ENCODE data around the gene ARID3A.

ARID3A gene

DNA sequence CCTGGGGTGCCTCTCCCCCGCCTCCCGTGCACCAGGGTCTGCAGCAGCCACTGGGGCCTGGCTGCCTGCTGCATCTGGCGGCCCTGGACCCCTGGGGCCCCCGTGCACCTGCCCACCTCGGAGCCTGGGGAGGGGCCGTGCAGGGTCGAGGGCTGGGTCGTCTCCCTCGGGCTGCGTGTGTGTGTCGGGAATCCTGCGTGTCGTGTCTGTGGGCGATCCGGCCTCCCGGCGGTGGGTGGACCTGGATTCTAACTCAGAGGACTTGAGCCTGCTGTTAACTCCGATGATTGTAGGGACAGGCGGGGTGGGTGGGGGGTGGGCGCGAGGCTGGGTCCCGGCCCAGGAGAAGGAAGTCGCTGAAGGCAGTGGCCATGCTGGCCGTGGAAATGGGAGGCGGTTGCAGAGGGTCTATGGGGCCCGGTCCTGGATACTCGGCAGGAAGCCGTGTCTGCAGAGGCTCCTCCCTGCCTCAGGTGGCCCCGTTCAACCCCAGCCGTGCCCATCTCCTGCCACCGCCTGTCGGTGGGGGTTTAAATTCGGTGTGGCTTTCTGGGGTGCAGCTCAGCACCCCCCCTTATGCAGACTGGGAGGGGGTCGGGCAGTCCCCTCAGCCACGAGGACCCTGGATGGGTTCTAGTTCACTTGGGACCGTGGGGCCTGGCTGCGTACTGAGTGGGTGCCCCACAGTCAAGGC is 48.9 kb downstream of the ARID3A start:
- no peaks in the 10 kb centered on the region for H3K27me3 Mint-ChIP-seq (ENCODE audit: low read depth)
- no peak overlapping the region for H3K4me3 Mint-ChIP-seq
- peaks cover 22% of the 10 kb centered on the region for H3K36me3 Mint-ChIP-seq (ENCODE audit: low read depth)
- H3K4me1 Mint-ChIP-seq (ENCODE audit: low read depth), result no peaks in the 10 kb centered on the region
- H3K27ac Mint-ChIP-seq, result no peak overlapping the region
- DNase-seq (ENCODE audit: low spot score), result no peak
- peaks cover 5% of the 10 kb centered on the region for H3K9me3 Mint-ChIP-seq

DNA sequence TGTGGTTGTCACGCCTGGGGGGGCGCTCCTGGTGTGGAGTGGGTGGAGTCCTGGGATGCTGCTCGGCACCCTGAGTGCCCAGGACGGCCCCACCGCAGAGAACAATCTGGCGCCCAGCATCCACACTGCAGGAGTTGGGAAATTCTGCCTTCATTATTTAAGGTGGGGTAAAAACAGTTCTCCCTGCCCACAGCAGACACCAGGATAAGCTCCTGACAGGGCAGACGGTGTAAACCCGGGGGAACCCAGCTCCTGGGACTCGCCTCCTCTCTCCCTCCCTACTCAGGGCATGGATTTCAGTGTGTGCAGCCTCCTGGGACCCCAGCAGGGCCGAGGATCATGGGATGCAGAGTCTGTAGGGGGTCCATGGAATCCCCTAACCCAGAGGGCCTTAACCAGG is 50.6 kb downstream of the ARID3A start:
- Mint-ChIP-seq H3K36me3 (ENCODE audit: low read depth) (peaks cover 9% of the 10 kb centered on the region), H3K4me3 (no peak overlapping the region), H3K27me3 (ENCODE audit: low read depth) (no peaks in the 10 kb centered on the region), H3K27ac (no peak overlapping the region), H3K4me1 (ENCODE audit: low read depth) (no peaks in the 10 kb centered on the region), H3K9me3 (no peaks in the 10 kb centered on the region)
- no peak for DNase-seq (ENCODE audit: low spot score)

DNA sequence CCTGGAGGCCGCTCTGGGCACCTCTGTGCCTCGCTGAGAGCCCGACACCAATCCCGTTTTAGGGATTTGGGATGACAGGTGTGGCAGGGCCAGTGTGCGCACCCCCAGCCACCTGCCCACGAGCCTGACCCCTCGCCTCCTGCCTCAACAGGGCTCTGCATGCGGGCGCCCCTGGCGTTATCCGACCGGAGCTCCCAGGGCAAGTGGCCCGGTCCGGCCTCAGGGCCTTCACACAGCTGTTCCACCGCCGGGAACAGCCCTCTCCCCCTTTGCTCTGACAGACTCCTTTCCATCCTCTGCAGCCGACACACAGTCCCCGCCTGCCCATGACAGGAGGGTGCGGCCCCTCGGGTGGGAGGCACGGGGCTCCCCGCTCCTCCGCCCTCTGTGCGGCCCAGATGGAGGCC is 51.2 kb downstream of the ARID3A start:
- Mint-ChIP-seq H3K27ac (no peak overlapping the region), H3K4me3 (no peak overlapping the region), H3K9me3 (no peaks in the 10 kb centered on the region), H3K27me3 (ENCODE audit: low read depth) (no peaks in the 10 kb centered on the region), H3K36me3 (ENCODE audit: low read depth) (peaks cover 5% of the 10 kb centered on the region), H3K4me1 (ENCODE audit: low read depth) (no peaks in the 10 kb centered on the region)
- DNase-seq (ENCODE audit: low spot score), result no peak

DNA sequence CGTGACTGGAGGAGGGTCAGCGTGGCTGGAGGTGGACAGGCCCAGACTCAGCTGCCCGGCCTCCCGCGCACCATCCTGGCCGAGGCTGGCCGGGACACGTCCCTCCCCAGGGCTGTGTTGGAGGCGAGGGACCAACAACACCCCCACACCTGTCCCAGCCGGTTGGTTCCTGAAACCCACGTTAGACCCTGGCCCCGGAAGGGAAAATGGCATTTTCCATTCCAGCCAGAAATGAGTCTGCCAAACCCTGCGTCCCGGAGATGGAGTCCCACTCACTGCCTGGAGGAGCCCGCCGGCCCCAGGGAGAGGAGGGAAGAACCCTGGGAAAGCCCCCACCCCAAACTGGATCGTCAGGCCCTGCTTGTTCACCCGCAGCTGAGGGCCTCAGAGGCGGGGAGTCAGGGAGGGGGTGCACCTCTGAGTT is 53.5 kb downstream of the ARID3A start:
- no peak for DNase-seq (ENCODE audit: low spot score)
- H3K27me3 Mint-ChIP-seq (ENCODE audit: low read depth), result no peaks in the 10 kb centered on the region
- no peaks in the 10 kb centered on the region for H3K4me1 Mint-ChIP-seq (ENCODE audit: low read depth)
- H3K36me3 Mint-ChIP-seq (ENCODE audit: low read depth), result no peaks in the 10 kb centered on the region
- no peak overlapping the region for H3K4me3 Mint-ChIP-seq
- no peak overlapping the region for H3K27ac Mint-ChIP-seq
- H3K9me3 Mint-ChIP-seq, result no peaks in the 10 kb centered on the region

DNA sequence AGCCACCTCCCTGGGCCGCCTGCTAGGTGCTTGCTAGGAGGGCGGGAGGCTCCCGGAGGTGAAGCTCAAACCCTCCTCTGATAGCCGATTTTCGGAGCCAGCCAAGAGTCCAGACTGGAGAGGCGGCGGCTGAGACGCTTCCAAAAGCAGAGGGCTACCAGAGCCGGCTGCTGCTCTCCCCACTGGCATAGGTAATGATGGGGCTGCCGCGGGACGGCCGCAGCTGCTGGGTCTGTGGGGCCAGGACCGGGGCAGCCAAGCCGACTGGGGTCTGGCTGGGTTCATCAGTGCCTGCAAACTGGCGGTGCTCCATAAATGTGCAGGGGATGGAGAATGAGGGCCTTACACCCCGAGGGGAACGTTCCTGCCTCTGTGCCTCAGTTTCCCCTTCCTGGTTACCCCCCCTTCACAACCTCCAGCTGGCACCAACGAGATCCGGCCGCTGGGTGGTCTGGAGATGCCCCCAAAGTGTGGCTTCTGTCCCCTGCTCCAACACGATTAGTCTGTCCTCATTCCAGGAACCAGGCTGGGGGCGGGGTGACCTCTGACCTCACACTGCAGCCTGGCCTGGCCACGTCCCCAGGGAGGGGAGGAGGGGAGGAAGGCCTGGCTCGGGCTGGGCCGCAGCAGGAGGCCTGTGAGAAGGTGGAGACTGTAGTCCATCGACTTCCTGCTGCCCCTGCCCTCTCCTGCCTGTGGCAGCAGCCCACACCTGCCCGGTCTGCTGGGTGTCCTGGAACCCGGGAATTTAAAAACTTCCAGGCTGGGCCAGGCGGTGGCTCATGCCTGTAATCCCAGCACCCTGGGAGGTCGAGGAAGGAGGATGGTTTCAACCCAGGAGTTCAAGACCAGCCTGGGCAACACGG is 54.5 kb downstream of the ARID3A start:
- Mint-ChIP-seq H3K4me1 (ENCODE audit: low read depth) (peaks cover 4% of the 10 kb centered on the region), H3K4me3 (no peak overlapping the region), H3K27ac (no peak overlapping the region), H3K36me3 (ENCODE audit: low read depth) (no peaks in the 10 kb centered on the region), H3K27me3 (ENCODE audit: low read depth) (no peaks in the 10 kb centered on the region), H3K9me3 (no peaks in the 10 kb centered on the region)
- DNase-seq (ENCODE audit: low spot score), result no peak

DNA sequence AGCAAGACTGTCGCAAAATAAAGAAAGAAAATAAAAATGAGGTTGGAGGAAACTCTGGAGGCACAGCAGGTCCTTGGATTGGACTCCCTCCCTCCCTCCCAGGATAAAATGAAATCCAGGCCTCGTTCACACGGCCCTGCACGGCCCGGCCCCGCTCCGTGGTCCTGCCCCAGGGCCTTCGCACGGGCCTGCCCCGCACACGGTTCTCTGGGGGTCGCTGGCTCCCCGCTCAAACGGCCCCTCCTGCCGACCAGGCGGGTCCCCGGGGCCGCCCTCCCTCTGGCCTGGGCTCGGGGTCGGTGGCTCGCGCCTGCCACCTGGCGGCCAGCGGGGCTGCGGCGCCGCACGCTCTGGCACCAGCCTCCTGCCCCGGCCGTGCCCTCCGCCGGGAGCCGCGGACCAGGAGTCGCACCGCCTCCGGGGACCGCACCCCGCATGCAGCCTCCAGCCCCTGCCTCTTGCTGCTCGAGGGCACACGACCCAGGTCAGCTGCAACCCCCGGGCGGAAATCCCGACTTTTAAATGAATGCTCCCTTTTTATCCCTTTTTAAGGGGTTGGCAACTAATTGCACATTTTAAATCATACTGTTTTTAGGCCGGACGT is 56.8 kb downstream of the ARID3A start:
- H3K27me3 Mint-ChIP-seq (ENCODE audit: low read depth), result no peaks in the 10 kb centered on the region
- H3K27ac Mint-ChIP-seq, result no peak overlapping the region
- peak overlapping the region; percentile 50 for H3K4me3 Mint-ChIP-seq
- peaks cover 8% of the 10 kb centered on the region for H3K4me1 Mint-ChIP-seq (ENCODE audit: low read depth)
- H3K9me3 Mint-ChIP-seq, result no peaks in the 10 kb centered on the region
- peak; percentile 78 for DNase-seq (ENCODE audit: low spot score)
- peaks cover 6% of the 10 kb centered on the region for H3K36me3 Mint-ChIP-seq (ENCODE audit: low read depth)

DNA sequence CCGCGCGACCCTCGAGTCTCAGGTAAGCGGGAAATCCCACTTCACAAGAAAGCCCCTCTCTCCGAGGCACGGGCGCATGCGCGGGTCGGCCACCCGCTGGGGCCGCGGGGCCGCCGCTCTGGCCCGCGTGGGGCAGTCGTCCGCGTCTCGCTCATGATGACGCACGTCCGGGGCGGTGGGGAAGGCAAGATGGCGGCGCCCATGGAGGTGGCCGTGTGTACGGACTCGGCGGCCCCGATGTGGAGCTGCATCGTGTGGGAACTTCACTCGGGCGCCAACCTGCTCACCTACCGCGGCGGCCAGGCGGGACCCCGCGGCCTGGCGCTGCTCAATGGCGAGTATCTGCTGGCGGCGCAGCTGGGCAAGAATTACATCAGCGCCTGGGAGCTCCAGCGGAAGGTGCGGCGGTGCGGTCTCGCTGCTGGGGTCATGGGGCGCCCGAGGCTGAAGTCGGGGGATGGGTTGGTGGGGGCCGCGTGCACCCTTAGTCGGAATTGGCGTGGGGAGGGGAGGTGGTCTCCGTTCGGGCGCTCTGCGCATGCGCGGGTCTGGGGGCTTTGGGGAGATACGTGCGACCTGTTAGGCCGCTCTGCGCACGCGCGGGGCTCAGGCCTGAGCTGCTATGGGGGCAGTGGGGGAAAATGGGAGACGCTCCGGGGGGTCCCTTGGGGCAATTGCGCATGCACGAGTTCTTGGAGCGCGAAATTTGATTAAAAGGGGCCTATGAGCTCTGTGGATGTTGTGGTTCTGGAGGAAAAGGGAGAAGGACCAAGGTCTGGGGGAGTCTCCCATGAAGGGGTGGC is 58.5 kb downstream of the ARID3A start, which contains the start of gene WDR18:
TSS of gene WDR18 (plus strand) at position 181 of the 803 bp plus-strand sequence. CDS start at position 190, 9 bp downstream.
- H3K9me3 Mint-ChIP-seq, result no peaks in the 10 kb centered on the region
- no peaks in the 10 kb centered on the region for H3K27me3 Mint-ChIP-seq (ENCODE audit: low read depth)
- peak; percentile 90 for DNase-seq (ENCODE audit: low spot score)
- peaks cover 12% of the 10 kb centered on the region for H3K36me3 Mint-ChIP-seq (ENCODE audit: low read depth)
- peak within 1 kb of the TSS; percentile 89 for H3K27ac Mint-ChIP-seq
- H3K4me1 Mint-ChIP-seq (ENCODE audit: low read depth), result peaks cover 8% of the 10 kb centered on the region
- peak within 1 kb of the TSS; percentile 95 for H3K4me3 Mint-ChIP-seq

DNA sequence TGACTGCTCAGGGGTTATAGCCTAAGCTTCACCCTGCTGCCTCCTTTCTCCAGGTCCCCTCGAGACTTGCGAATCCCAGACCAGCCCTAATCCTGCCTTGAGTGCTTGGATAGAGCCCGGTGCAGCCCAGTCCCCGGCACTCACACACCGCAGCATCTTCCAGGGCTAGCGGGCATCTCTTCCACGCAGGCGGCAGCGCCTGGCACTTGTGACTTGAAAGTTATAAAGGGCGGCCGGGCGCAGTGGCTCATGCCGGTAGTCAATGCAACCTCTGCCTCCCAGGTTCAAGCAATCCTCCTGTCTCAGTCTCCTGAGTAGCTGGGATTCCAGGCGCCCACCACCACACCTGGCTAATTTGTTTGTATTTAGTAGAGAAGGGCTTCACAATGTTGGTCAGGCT is 60.2 kb downstream of the ARID3A start:
- Mint-ChIP-seq H3K9me3 (no peaks in the 10 kb centered on the region), H3K4me3 (peak overlapping the region; percentile 95), H3K27me3 (ENCODE audit: low read depth) (no peaks in the 10 kb centered on the region), H3K36me3 (ENCODE audit: low read depth) (peaks cover 15% of the 10 kb centered on the region), H3K27ac (no peak overlapping the region), H3K4me1 (ENCODE audit: low read depth) (peaks cover 8% of the 10 kb centered on the region)
- no peak for DNase-seq (ENCODE audit: low spot score)

DNA sequence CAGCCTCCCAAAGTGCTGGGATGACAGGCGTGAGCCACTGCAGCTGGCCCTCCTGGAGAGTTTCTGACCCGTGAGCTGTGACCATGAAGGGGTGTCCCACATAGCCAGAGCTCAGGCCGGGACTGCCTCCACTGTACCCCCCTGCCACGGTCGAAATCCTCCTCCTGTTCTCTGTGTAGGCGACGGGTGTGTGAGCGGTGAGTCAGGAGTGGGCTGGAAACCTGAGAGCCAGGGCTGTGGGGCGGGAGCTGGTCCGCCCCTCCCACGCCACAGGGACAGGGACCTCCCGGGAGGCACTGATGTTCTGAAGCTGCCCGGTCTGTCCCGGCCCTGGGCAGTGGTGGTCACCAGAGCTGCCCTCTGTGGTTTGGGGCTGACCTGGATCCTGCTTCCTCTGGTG is 62.2 kb downstream of the ARID3A start:
- no peak overlapping the region for H3K27ac Mint-ChIP-seq

DNA sequence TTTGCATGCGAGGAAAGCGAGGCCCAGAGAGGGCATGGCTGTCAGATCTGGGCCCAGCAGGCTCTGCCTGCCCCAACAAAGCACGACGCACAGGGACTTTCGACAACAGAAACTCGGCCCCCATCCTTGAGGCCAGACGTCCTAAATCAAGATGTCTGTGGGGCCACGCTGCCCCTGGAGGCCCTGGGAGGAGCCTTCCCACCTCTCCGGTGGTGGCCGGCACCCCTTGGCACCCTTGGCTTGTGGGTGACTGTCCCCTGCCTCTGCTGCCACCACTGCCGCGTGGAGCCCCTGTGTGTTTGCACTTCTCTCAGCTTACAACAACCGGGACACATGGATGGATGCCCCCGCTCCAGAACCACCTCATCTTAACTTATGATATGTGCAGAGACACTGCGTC is 62.7 kb downstream of the ARID3A start:
- H3K9me3 Mint-ChIP-seq, result no peaks in the 10 kb centered on the region

More for the DNA sequence above, 62.2 kb downstream of the ARID3A start:
- Mint-ChIP-seq H3K27me3 (ENCODE audit: low read depth) (no peaks in the 10 kb centered on the region), H3K36me3 (ENCODE audit: low read depth) (peaks cover 18% of the 10 kb centered on the region), H3K4me3 (no peak overlapping the region), H3K9me3 (no peaks in the 10 kb centered on the region), H3K4me1 (ENCODE audit: low read depth) (peaks cover 8% of the 10 kb centered on the region)
- DNase-seq (ENCODE audit: low spot score), result no peak

DNA sequence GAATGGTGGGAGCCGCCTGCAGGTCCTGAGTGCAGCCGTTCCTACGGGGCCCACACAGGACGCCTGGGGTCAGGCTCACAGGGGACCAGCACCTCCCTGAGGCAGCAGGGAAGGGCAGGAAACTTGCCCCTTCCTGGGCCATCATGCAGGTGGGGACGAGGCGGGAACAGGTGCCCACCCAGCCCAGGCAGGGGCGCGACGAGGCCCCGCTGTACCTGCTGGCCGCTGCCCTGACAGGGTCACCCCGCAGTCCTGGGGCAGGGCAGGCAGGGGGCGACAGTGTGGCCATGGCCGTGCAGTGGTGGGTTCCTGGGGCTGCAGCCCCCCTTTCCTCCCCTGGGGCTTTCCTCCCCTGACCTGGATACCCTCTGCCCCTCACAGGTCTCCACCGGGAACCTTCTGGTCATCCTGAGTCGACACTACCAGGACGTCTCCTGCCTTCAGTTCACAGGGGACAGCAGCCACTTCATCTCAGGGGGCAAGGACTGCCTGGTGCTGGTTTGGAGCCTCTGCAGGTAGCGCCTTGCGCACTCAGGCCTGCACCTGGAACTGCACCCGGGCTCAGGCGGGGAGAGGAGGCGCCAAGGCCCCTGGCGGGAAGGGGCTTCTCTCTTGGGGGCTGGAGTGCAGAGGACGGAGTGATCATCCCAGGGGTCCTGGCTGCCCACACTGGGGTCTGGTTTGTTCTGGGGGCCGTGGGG is 63.7 kb downstream of the ARID3A start:
- Mint-ChIP-seq H3K27ac (no peak overlapping the region), H3K4me1 (ENCODE audit: low read depth) (peaks cover 8% of the 10 kb centered on the region), H3K36me3 (ENCODE audit: low read depth) (peaks cover 20% of the 10 kb centered on the region), H3K27me3 (ENCODE audit: low read depth) (no peaks in the 10 kb centered on the region), H3K4me3 (no peak overlapping the region), H3K9me3 (no peaks in the 10 kb centered on the region)
- DNase-seq (ENCODE audit: low spot score), result no peak

More for the DNA sequence above, 62.7 kb downstream of the ARID3A start:
- peaks cover 8% of the 10 kb centered on the region for H3K4me1 Mint-ChIP-seq (ENCODE audit: low read depth)
- DNase-seq (ENCODE audit: low spot score), result no peak
- H3K27ac Mint-ChIP-seq, result no peak overlapping the region
- no peaks in the 10 kb centered on the region for H3K27me3 Mint-ChIP-seq (ENCODE audit: low read depth)
- peaks cover 20% of the 10 kb centered on the region for H3K36me3 Mint-ChIP-seq (ENCODE audit: low read depth)
- no peak overlapping the region for H3K4me3 Mint-ChIP-seq

DNA sequence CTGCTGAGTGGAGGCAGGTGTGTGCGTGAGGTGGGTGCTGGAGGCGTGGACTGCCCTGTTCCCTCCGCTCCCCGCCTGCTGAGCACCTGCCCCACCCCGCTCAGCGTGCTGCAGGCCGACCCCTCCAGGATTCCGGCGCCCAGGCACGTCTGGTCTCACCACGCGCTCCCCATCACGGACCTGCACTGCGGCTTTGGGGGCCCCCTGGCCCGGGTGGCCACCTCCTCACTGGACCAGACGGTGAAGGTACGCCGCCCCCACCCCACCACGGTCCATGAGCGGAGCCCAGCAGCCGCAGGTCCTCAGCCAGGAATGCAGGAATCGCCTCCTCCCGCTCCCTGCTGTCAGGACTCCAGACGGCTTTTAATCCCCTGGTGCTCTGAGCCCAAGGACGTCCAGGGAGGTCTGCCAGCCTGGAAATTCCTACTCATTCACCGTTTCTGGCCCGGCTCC is 64.3 kb downstream of the ARID3A start:
- Mint-ChIP-seq H3K9me3 (no peaks in the 10 kb centered on the region), H3K27ac (no peak overlapping the region), H3K36me3 (ENCODE audit: low read depth) (peaks cover 20% of the 10 kb centered on the region), H3K4me1 (ENCODE audit: low read depth) (peaks cover 4% of the 10 kb centered on the region), H3K4me3 (no peak overlapping the region), H3K27me3 (ENCODE audit: low read depth) (no peaks in the 10 kb centered on the region)
- DNase-seq (ENCODE audit: low spot score), result no peak

DNA sequence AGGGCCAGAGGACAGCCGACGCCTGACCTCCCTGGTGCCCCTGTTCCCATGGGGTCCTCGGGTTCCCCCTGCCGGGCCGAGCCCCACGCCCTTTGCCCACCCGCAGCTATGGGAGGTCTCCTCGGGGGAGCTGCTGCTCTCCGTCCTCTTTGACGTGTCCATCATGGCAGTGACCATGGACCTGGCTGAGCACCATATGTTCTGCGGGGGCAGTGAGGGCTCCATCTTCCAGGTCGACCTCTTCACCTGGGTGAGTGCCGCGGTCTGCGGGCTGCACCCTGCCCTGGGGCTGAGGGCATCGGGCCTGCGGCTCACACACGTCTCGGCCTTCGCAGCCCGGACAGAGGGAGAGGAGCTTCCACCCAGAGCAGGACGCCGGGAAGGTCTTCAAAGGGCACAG is 64.9 kb downstream of the ARID3A start:
- Mint-ChIP-seq H3K36me3 (ENCODE audit: low read depth) (peaks cover 20% of the 10 kb centered on the region), H3K9me3 (no peaks in the 10 kb centered on the region), H3K27ac (no peak overlapping the region), H3K4me3 (no peak overlapping the region), H3K4me1 (ENCODE audit: low read depth) (peaks cover under 1% of the 10 kb centered on the region), H3K27me3 (ENCODE audit: low read depth) (no peaks in the 10 kb centered on the region)
- DNase-seq (ENCODE audit: low spot score), result no peak
